ENCODE measurements around the gene MECR. TPM values are rescaled to one million over a fixed set of nuclear protein-coding genes. Genes with fewer than 3 reads are reported as not detected.

The MECR gene
- total RNA-seq, 3 donors from 2014 or later (not counting 1 experiment from before 2014, with no cell fraction given): 8.0 to 11.2 (median 8.8) TPM

DNA sequence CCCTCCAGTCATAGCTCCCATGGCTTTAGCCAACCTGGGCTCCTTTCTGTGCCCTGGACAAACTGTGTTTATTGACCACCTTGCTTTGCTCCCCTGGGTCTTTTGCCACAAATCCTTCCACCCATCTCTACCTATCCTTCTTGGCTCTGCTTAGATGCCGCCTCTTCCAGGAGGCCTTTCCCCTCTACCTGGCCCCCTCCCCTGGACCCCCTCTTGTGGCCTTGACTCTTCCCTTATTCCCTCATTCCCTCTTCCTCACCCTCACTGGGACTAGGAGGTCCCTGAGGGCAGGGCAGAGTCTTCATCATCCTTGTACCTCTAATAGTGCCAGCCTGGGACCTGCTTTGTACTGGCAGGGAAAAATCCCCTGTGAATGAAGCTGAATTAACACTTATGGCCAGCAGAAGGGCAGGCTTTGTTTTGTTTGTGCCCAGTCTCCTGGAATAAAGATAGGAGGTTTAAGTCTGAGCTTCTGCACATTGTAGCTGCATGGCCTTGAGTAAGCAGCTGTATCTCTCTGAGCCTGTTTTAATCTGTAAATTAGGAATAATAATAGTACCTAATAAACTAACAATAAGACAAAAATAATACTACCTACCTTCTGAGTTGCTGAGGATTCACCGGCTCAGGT lies 19.3 kb upstream of the MECR start:
- Mint-ChIP-seq H3K4me3 (no peak overlapping the region), H3K27me3 (ENCODE audit: low read depth in 2 of 2) (peaks cover 0 to 7% of the 10 kb centered on the region in 2 donors), H3K27ac (no peak overlapping the region), H3K36me3 (no peaks in the 10 kb centered on the region), H3K4me1 (no peaks in the 10 kb centered on the region), H3K9me3 (no peaks in the 10 kb centered on the region)
- ATAC-seq (no peak), DNase-seq (no peak)
- H3K27me3 ChIP-seq (ENCODE audit: control insufficient read depth, insufficient read depth, low read length): no peaks in the 10 kb centered on the region
- intact Hi-C loops (cut with micrococcal nuclease): no loop called here
- 86% methylated on average over 2 of the region's 2 CpGs for WGBS (ENCODE audit: insufficient coverage)
- no peaks in the 10 kb centered on the region for H3K9me3 ChIP-seq (ENCODE audit: control insufficient read depth, insufficient read depth, low read length)
- no peak overlapping the region for H3K27ac ChIP-seq (ENCODE audit: low read length)
- TF ChIP-seq, protein P1, sequence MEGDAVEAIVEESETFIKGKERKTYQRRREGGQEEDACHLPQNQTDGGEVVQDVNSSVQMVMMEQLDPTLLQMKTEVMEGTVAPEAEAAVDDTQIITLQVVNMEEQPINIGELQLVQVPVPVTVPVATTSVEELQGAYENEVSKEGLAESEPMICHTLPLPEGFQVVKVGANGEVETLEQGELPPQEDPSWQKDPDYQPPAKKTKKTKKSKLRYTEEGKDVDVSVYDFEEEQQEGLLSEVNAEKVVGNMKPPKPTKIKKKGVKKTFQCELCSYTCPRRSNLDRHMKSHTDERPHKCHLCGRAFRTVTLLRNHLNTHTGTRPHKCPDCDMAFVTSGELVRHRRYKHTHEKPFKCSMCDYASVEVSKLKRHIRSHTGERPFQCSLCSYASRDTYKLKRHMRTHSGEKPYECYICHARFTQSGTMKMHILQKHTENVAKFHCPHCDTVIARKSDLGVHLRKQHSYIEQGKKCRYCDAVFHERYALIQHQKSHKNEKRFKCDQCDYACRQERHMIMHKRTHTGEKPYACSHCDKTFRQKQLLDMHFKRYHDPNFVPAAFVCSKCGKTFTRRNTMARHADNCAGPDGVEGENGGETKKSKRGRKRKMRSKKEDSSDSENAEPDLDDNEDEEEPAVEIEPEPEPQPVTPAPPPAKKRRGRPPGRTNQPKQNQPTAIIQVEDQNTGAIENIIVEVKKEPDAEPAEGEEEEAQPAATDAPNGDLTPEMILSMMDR (IDR thresholded peaks at IDR 0.05): no peak
- no peak overlapping the region for H3K4me3 ChIP-seq (ENCODE audit: low read length)
- no peaks in the 10 kb centered on the region for H3K4me1 ChIP-seq (ENCODE audit: control insufficient read depth, insufficient read depth, low read length)
- H3K36me3 ChIP-seq (ENCODE audit: control insufficient read depth, insufficient read depth, low read length): no peaks in the 10 kb centered on the region

DNA sequence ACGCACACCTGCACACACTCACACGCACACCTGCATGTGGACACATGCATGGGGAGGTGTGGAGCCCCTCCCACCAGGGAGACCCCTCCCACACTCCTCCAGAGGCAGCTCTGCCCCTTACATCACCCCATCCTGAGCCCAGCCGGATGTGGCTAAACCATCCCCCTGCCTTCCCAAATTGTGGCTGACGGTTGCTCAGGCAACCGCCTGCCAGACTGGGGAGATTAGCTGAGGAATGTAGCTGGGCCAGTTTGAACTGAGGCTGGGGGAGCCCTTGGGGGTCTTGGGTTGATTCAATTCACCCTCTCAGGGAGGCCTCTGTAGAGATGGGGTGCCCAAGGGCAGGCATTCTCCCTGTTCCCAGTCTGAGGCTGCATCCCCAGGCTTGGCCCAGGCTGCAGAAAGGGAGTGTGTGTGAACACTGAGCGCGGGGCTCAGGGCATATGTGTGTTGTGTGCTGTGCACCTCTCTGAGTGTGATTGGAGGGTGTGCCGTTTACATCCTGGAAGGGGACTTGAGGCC lies 18.5 kb upstream of the MECR start:
- Mint-ChIP-seq H3K4me1 (no peaks in the 10 kb centered on the region), H3K4me3 (no peak overlapping the region), H3K27ac (no peak overlapping the region), H3K9me3 (no peaks in the 10 kb centered on the region), H3K27me3 (ENCODE audit: low read depth in 2 of 2) (peaks cover 0 to 7% of the 10 kb centered on the region in 2 donors), H3K36me3 (no peaks in the 10 kb centered on the region)
- H3K4me3 ChIP-seq (ENCODE audit: low read length): no peak overlapping the region
- TF ChIP-seq, protein P1 (IDR thresholded peaks at IDR 0.05): no peak
- H3K9me3 ChIP-seq (ENCODE audit: control insufficient read depth, insufficient read depth, low read length): no peaks in the 10 kb centered on the region
- DNase-seq (no peak), ATAC-seq (no peak)
- no peak overlapping the region for H3K27ac ChIP-seq (ENCODE audit: low read length)
- 57% methylated on average over 7 of the region's 8 CpGs for WGBS (ENCODE audit: insufficient coverage)
- no peaks in the 10 kb centered on the region for H3K4me1 ChIP-seq (ENCODE audit: control insufficient read depth, insufficient read depth, low read length)
- no peaks in the 10 kb centered on the region for H3K36me3 ChIP-seq (ENCODE audit: control insufficient read depth, insufficient read depth, low read length)
- no peaks in the 10 kb centered on the region for H3K27me3 ChIP-seq (ENCODE audit: control insufficient read depth, insufficient read depth, low read length)
- intact Hi-C loops (cut with micrococcal nuclease): no loop called here

DNA sequence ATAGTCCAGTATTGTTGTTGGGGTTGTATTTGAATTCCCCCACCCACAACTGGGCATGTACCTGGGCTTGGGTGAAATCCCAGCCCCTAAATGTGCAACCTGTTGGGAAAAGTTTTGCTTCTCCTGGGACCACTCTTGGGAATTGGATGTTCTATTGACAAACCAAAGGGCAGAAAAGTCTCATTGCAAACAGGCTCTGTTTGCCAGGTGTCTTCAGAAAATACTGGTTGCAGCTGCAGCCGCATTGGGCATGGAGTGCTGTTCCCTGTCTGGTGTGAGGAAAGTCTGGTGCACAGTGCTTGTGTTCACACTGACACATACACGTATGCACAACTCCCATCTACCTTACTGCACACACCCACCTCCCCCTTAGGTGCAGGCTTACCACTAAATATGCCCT lies 17.7 kb upstream of the MECR start:
- Histone ChIP-seq H3K36me3 (ENCODE audit: control insufficient read depth, insufficient read depth, low read length) (no peaks in the 10 kb centered on the region), H3K27me3 (ENCODE audit: control insufficient read depth, insufficient read depth, low read length) (no peaks in the 10 kb centered on the region), H3K4me3 (ENCODE audit: low read length) (no peak overlapping the region), H3K4me1 (ENCODE audit: control insufficient read depth, insufficient read depth, low read length) (no peaks in the 10 kb centered on the region), H3K27ac (ENCODE audit: low read length) (no peak overlapping the region), H3K9me3 (ENCODE audit: control insufficient read depth, insufficient read depth, low read length) (no peaks in the 10 kb centered on the region)
- intact Hi-C loops (cut with micrococcal nuclease): no loop called here
- no peak for ATAC-seq
- TF ChIP-seq, protein P1 (IDR thresholded peaks at IDR 0.05): no peak
- Mint-ChIP-seq H3K4me1 (no peaks in the 10 kb centered on the region), H3K27me3 (ENCODE audit: low read depth in 2 of 2) (peaks cover 0 to 7% of the 10 kb centered on the region in 2 donors), H3K9me3 (no peaks in the 10 kb centered on the region), H3K36me3 (no peaks in the 10 kb centered on the region), H3K27ac (no peak overlapping the region), H3K4me3 (no peak overlapping the region)
- 90% methylated on average over 2 of the region's 2 CpGs for WGBS (ENCODE audit: insufficient coverage)
- no peak for DNase-seq

Data from natural killer cell (primary cell).